Measurements from ENCODE around the gene C1QTNF7.

The C1QTNF7 gene

DNA sequence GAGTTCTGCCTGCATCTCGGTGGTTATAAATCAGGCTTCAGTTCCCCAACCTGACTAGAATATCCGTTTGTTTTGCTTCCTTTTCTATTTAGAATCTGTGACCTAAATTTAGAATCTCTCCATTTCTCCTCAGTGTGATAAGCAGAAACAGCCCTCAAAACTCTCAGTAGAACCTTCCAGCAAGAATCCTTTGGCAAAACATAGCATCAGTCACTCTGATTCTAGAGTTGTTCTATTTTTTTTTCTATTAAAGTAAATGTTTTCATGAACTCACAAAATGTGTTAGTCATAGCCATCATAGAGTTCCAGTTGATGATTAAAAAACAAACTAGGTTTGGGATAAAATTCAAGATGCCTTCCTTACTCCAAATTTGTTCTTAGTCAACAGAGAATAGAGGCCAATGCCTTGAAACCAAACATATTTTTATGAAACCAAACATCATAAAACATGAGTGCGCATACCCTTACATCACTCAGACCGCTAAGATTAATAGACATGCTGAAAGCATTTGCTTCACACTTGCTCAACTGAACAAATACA, 13.2 kb upstream of the C1QTNF7 start:
- DNase-seq = no peak

DNA sequence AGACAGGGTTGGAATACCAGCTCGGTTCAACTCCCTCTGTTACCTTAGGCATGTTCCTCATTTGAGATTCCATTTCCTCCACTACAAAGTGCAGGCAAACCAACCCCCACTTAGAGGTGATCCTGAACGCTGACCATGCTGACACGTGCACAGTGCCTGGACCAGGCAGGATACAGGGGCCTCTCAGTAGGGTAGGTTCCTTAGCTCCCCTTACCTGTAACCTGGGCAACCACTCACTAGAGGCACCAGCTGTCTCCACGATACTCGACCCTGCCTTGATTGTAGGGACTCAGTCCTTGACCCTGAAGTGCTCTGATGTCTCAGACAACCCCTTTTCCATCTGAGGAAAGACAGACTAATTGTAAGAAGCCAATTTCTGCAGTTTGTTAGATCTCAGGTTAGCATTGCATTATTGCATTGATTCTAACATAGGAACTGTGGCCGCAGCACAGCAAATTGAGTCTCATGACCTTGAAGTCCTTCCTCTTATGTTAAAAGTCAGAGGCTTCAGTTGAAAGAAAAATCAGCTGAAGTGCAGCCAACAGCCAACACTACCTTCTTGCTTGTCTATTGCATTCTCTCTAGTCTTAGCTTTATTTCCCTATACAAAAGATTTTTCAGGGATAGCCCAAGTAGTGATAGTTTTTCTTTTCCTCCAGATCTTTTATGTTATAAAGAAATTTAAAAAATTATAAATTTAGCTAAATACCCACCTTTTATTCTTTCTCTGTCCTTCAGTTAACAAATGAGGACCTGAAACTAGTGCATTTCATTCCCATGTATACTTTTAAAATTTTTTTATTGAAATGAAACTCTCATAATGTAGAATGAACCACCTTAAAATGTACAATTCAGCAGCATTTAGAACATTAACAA, 11.2 kb upstream of the C1QTNF7 start:
- DNase-seq = no peak

DNA sequence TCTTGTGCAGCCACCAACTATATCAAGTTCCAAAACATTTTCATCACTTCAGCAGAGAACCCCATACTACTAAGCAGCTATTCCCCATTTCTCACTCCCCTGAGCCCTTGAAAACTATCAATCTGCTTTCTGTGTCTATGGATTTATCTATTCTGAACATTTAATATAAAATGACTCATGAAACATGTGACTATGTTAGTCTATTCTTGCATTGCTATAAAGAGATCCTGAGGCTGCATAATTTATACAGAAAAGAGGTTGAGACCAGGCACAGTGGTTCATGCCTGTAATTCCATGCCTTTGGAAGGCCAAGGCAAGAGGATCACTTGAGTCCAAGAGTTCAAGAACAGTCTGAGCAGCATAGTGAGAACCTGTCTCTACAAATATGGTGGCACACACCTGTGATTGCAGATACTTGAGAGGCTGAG, 10.6 kb upstream of the C1QTNF7 start:
- DNase-seq = no peak

DNA sequence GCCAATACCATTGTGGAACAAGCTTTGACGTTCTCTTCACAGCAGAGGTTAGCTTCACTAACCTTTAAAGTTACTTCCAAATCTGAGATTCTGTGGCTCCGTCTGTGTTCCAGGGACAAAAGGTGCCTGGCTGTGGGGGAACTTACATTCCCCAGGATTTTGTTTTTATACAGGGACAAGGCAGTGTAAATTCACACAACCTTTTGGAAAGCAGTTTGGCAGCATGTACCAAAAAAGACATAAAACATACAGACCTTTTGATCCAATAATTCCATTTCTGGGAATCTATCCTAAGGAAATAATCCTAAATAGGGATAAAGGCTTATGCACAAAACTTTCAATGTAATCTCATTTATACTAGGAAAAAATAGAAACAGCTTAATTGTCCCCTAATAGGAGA, 8.9 kb upstream of the C1QTNF7 start:
- no peak for DNase-seq

DNA sequence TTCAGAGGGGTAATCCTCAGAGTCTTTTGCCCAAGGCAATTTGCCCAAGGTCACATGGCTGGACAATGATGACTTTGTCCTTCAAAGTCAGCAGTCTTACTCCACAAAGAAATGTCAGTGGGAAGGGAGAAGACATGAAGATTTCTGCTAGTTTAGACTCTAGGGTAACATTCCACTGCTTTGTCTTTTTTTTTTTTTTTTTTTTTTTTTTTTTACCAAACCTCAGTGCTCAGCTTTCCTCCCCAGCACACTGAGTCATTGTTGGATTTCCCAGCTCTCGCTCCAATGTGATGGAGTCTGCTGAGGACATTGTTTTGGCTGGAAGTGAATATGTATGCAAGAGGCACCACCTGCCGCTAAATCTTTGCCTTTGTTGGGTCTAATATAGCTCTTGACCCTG, 7.2 kb upstream of the C1QTNF7 start:
- DNase-seq = no peak

DNA sequence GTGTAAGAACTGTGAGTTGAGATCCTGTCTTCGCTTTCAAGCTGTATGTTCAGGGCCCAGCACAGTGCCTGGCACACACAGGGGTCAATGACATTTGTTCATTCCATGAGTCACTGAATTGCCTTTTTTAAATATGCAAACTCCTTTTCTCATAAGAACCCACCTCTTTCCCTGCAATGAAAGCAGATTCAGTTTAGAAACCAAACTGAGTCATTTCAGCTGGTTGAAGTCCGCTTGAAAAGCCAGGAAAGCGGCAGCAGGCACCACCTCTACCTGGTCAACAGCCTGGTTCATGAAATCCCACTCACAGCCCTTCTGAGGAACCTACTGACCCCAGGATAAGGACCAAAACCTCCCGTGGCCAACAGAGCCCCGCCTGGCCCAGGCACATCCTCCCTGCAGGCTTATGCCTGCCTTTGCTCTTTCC, 4.5 kb upstream of the C1QTNF7 start:
- no peak for DNase-seq

DNA sequence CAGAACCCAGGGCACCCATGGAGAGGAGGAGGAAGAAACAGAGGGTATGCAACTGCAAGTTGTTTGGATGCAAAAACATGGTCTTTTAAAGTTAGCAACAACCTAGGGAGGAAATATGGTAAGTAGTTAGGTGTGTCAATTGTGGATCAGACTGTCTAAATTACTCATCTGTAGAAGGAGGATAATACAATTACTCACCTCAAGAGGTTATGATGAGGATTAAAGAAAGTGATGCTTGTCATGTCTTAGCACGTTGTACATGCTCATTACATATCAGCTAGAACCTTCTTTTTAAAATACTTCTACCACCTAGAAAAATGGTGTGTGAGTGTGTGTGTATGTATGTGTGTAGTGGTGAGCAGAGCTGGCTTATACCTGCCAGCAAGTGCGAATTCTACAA, 2.3 kb upstream of the C1QTNF7 start:
- no peak for DNase-seq

DNA sequence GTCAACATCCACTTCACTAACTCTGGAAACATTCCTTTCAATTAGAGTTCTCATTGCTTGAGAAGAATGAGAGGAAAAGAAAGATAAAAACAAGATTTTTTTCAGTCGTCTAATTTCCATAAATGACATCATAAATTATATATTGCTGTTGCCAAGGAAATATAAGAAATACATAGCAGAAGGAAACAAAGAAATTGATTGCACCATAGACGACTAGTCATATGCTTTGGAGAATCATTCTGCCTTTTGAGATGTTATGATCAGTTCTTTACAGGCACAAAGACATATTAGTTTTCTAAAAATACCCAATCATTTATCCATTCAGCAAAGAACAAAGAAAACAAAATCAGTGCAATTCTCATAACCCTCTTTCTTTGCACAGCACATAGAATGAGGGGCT, 672 bp upstream of the C1QTNF7 start:
- DNase-seq = no peak

DNA sequence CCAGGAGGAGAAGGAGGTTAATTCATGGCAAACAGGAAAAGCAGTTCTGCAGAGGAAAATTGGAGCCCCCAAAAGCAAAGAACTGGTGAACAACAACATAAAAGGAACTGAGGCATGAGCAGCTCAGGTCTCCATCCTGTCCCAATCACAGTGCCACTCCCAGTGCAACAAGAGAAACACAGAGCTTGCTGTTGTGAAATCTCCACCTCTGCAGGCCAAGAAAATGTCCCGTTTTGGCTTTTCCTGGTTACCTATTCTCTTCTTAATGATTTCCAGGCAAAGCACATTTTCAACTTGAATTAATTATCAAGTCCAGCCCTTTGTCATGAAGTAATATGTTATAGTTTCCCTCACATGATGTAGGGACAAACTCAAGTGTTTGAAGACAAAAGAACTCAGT, 778 bp downstream of the C1QTNF7 start:
- DNase-seq = no peak

DNA sequence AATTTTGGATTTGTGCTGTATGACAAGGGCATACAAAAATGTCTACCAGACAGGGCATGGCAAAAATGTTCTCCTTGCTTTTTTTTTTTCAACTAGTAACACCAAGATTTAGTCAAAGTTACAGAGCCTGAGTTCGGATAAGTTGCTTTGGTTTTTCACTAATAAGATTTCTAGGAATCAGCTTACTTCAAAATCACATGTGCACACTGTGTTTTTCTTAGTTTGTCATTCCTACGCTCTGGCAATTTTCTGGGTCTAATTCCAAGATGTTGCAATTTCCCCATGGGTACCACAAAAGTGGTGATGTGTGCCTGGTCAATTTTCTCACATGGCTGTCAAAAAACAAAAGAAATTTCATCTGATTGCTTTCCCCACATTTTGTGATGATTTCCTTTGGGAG, 6.3 kb downstream of the C1QTNF7 start:
- no peak for DNase-seq

DNA sequence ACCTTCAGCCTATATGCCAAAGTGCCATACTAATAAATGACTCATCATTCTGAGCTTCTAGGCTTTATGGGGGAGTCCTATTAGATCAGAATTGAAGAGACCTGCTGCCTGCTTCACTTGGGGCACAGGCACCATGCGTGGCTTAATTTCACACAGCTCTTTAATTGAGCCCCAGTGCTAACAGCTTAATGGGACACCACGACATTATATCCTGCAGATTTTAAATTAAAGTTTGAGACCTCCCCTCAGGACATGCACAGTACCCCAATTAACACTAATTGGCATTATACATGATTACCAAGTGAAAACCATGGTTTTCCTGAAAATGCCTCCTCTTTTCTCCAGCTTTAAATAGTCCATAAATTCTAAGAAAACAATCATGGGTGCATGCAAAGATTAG, 6.8 kb downstream of the C1QTNF7 start:
- no peak for DNase-seq

DNA sequence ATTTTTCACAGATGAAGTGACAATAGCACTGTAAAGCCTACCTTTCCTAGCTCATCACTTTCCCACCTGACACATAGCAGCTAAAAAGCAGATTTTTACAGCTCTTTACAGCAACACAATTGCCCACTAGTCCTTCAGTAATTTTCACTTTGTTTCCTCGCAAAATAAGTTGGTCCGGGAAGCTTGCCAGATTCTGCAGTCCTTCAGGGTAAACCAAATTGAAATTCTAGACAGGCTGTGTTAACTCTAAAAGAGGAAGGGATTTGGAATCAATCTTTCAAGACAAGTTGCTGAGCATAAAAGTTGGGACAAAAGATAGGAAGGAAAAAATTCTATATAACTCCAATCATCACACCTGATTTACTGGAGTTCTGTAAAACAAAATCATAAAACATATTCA, 8.7 kb downstream of the C1QTNF7 start:
- no peak for DNase-seq

DNA sequence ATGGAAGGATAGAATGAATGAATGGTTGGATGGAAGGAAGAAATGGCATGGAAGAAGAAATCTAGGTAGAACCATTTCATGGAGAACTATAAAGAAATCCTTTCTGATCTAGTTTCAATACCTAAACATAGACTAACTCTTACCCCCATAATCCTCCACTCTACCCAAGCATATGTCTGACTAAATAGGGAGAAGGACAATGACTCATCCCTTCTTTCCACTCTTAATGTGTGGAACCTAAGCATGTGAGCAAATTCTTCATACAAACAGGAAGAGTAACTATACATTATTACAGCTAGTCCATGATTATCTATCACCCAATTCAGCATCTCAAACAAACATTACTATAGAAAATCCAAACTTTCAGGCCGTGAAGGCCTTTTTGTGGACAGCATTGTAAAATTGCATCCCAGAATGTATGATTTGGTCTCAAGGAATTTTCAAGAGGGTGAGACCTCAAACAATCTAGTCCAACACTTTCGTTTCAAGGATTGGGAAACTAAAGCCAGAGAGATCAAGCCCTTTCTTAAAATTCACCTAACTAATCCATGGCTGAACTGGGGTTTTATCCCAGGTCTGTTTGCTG, 11.2 kb downstream of the C1QTNF7 start:
- no peak for DNase-seq

DNA sequence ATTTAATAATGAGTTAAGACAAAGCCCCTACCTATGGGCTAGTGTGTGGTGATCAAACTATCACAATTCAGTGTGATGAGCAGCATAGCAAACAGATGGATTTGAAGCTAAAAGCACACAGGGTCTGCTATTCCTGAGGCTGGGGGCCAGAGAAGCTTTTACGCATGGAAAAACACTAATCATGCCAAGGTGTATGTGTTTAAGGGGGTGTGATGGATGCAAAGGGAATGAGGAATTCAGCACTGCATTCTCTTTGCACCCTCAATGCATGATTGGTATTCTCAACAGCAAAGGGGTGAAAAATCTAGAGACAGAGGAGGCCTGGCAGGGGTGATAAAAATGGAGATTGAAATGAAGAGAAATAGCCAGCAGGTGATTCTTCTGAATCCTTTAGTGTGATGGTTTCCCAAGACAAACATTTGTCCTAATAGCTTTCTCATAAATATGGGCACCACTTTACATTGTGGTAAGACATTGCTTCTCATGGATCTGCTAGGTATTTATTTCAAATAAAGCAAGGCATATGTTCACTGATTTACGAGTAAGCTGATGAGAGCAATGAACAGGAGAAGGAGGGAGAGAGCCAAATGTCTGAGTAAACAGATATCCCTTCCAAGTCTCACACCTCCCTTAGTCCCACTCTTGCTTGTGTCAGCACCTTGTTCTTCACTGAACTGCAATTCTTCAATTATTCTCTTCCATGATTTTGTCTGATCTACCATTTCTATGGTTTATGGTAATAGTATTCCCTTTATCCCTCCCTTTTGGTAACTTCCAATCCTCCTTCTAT, 15.7 kb downstream of the C1QTNF7 start:
- no peak for DNase-seq

DNA sequence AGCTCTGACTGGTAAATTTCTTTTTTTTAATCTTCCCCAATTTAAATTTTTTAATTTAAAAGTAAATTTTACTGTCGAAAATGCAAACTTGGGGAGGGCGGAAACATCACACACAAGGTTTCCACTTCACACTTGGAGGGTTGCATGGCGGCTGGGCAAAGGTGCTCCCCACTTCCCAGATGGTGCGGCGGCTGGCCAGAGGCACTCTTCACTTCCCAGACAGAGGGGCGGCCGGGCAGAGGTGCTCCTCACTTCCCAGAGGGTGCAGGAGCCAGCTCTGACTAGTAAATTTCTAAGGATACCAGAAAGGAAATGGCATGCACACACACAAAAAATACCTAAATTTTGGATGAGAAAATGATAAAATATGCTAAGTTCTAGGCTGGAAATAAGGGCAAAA, 16.4 kb downstream of the C1QTNF7 start:
- DNase-seq = no peak

DNA sequence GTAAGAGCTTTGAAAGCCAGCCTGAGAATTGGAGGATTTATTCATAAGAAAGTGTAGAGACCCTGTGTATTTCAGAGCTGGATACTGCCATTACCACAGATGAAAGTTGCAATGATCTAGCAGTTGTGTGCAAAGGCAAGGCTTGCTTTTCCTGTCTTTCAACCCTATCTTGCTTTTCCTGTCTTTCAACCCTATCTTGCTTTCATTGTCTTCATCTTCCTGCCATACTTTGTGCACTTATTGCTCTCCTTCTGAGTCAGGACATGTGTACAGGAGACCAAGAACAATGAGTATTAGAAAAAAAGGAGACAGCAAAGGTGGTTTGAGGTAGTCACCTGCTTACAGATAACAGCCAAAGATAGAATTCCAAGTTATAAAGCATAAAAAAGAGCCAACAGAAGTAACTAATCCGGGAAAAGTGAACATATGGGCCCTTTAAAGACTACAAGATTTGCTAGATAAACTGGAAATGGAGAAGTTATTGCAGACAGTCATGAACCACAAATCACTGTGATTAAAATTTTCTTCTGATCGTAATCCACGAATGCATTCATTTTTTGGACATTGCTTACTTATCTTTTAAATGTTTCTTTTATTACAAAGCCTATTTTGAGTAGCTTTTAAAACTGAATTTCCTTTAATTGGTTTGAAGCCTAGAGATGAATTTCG, 17.2 kb downstream of the C1QTNF7 start:
- DNase-seq = no peak

DNA sequence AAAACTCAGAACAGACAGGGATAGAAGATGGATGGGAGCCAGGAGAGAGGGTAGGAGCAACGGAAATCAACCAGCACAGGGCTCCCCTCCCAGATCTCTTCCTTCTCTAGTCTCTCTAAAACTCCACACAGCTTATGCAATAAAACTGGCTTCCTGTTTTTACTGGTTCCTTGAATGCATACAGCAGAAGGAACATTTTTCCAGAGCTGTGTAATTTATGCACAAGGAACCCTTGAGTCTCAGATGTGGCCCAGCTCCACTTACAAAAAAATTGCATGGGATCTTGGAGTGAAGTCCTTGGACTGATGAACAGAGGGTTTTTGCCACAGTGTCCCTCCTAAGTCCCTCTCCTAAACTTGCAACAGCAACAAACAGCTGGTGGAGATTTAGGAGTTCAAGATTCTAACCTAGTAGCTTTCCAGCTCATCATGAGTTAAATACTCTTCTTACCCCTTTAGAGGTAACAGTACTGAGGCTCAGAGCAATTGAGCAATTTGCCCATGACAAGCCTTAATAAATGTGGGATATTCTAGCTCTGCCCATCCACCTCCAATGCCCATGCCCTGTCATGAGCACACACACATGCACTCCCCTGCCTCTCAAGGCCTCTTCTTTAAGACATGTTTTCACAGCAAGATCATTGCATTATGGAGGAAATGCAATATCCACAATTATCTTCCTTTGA, 23.5 kb downstream of the C1QTNF7 start:
- no peak for DNase-seq

DNA sequence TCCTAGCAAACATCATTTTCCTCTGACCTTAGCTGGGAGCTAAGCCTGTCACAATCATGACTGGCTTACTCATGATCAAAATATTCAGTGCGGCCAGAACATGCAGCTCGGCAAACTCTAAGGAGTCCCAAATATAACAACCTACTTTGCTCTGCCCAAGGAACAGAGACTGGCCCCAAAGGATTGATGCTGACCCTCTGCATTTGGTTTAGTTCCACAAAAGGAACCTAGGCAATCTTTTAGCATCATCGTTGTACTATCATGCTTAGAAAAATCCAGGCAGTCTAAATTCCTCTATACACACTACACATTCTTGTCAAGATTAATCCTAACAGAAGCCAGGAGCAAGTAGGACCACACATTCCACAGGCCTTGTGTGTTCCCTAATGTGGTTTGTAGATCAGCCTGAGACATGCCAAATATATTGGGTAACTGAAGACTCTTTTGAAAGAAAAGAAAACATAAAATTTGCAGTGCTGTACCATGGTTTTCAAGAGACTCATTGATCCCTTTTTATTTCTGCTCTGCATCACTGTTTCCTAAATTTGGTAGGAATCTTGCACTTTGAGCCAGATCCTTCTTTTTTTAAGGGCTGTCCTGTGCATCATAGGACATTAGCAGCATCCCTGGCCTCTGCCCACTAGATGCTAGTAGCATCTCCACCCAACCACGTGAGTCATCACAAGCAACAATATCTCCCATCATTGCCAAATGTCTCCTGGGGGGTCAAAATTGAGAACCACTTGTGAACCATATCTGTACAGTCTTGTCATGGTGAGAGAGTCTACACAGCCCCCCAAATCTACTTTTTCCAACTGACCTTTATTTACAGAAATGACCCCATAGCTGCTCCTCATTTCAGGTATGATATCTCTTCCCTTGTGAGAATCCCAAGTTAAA, 24.3 kb downstream of the C1QTNF7 start:
- no peak for DNase-seq

DNA sequence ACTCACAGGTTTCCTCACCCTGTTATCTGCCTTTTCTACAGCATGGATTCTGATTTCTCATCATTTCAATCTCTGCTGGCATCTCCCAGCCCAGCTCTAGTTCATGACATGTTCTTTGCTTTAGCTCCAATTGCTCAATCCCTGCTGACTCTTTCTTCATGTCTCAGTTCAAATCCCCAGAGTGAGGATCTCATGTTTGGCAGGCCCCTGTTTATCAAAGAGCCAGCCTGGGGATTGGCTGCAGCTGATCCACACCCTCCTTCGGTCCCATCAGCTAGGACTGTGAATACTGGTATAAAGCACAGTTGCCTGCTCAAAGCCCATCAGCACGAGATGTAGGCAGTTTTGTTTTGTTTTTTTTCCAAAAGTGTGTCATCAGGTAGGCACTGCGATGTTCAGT, 27.5 kb downstream of the C1QTNF7 start:
- DNase-seq = no peak

DNA sequence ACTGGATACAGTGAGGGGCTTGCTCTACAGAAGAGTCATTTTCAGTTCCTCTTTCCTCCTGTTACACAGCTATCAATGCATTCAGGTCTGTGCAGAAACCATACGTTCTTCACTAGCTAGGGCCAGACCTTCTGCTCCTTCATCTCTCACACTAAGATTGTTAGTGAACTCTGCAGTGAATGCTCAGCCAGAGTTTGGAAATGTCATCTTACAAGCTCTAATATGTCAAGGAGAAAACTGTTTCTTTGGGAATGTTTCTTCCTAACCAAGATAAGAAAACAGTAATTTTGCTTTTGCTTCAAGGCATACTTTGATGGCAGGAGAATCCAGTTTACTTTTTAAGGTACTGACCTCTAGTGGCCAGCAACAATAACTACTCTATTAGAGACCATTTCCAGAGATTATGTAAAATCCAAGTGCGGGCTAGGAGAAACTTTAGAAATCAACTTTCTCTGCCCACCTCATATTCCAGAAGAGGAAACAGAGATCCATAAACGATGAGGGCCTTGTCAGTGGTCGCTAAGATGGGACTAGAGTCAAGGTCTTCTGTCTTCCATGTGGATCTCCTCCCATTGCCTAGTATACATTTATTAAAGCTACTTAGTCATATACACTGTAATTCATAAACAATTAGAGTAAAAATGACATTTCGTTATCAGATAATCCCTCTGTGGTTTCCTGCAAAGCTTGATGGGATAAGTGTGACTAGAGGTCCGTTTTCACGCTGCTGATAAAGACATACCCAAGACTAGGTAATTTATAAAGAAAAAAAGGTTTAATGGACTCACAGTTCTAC, 29.8 kb downstream of the C1QTNF7 start:
- no peak for DNase-seq

Data from NCI-H187 treated with DMSO at 0.1 percent for 48 hours (cell line).